GM19035 (cell line): ENCODE measurements around the gene TJP2.
A peak's percentile ranks its signal among the peaks of the same experiment; 100 is the strongest.

Experiments used
- ATAC-seq: cut with Tn5 transposase; IDR thresholded peaks from one replicate; pipeline ENCODE4 v1.9.1; 2021; ENCODE audit not compliant: unreplicated experiment

The TJP2 gene

DNA sequence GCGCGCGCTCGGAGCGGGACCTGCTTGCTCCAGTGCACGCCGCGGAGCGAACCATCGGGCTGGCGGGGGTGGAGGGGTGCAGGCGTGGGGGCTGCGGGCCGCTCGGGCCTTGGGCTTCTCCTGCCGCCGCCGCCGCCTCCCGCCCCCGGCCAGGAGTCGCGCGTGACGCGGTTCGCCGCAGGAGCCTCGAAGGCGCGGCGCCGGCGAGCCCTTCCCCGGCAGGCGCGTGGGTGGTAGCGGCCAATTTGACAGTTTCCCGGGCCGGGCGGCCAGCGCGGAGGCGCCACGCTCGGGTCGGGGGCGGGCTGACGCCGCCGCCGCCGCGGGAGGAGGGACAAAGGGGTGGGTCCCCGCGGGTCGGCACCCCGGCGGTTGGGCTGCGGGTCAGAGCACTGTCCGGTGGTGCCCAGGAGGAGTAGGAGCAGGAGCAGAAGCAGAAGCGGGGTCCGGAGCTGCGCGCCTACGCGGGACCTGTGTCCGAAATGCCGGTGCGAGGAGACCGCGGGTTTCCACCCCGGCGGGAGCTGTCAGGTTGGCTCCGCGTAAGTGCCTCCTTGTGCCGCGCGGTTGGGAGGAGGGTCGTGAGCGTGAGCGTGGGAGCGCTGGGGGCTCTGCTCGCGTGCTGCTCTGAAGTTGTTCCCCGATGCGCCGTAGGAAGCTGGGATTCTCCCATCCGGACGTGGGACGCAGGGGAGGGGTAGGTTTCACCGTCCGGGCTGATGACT is at the start of gene TJP2:
Gene TJP2, plus strand, starts transcription at position 387 of the 725 bp plus-strand sequence. Its CDS starts 96 bp downstream, at position 483.
- ATAC-seq: peak; percentile 61

GRCh38 chr9:69130456-69131441 is 43.3 kb upstream of the TJP2 start:
- ATAC-seq: no peak

GRCh38 chr9:69131682-69132081 is 42.4 kb upstream of the TJP2 start:
- ATAC-seq: no peak

DNA sequence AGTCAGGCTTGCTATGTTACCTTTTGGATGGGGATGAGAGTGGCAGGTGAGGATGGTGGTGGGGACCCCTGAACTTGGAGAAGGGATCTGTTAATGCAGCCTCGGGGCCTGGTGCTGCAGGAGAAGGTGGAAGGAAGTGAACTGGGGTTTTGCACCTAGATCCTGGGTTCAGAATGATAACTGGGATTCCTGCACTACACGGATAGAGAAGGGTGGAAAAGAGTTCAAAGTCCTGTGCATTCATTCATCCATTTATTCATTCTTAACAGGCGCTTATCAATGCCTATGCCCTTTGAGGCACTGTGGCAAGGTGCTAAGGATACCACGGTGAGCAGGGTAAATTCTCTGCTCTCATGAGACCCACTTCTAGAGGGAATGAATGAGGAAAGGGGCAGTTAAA is 41.7 kb upstream of the TJP2 start:
- no peak for ATAC-seq

DNA sequence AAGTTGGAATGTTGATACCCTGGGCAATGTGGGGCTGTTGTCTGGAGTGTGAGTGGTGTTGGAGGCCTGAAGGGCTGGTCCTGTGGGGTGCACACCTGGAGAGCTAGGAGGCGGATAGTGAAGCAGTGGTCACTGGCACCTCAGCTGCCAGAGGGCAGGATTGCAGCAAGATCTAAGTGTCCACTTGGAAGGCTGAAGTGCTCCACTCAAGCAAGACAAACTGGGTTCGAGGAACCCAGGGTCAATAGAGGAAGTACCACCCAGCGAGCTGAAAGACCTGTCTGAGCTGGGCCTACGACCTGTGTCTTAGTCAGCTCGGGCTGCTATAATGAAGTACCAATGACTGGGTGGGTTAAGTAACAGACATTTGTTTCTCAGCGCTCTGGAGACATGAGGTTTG is 39.7 kb upstream of the TJP2 start:
- no peak for ATAC-seq

DNA sequence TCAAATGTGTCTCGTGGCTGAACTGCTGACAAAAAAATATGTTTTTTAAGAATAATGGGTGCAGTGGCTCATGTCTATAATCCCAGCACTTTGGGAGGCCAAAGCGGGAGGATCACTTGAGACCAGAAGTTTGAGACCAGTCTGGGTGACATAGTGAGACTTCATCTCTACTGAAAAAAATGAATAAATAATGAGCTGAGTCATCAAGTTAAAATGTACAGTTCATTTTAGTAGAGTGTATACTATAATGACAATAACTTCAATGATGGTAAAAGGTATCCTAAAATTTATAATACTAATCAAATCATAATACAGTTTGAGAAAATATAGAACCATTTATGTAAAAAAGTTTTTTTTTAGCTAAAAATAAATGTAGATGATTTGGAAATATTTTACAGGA is 37.9 kb upstream of the TJP2 start:
- ATAC-seq: no peak

DNA sequence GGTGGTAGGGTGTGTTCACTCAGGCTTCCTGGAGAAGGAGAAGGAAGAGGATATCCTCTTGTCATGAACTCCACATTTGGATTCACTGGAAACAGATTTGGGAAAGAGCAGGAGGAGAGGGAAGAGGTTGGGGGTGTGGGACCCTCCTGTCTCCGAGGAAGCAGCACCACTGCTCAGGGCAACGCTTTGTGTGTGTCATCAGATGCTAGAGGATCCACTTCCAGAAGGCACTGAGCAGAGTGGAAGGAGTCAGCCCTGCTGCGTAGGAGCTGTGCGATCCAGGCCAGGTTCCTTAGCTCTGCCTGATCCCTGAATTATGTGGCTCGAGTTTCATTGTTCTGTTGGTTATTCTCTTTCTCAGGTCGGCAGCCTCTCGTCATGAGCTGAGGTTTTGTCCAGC is 37.3 kb upstream of the TJP2 start:
- ATAC-seq: no peak

GRCh38 chr9:69137311-69137710 is 36.8 kb upstream of the TJP2 start:
- no peak for ATAC-seq

DNA sequence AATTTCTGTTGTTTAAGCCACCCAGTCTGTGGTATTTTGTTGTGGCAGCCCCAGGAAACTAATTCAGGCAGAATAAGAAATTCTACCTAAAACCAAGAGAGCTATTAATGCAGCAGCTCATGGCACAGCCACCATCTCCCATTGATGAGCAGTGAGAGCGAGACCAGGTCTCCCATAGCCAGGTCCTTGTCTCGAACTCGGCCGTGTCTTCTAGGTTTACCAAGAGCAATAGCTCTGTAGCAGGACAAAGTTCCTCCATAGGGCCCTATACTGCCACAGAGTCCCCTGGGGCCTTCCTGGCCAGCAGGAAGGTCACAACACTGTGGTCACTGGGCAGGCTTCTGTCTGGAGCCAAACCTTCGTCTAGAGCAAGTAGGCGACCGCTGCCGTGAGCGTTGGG is 34.5 kb upstream of the TJP2 start:
- no peak for ATAC-seq

DNA sequence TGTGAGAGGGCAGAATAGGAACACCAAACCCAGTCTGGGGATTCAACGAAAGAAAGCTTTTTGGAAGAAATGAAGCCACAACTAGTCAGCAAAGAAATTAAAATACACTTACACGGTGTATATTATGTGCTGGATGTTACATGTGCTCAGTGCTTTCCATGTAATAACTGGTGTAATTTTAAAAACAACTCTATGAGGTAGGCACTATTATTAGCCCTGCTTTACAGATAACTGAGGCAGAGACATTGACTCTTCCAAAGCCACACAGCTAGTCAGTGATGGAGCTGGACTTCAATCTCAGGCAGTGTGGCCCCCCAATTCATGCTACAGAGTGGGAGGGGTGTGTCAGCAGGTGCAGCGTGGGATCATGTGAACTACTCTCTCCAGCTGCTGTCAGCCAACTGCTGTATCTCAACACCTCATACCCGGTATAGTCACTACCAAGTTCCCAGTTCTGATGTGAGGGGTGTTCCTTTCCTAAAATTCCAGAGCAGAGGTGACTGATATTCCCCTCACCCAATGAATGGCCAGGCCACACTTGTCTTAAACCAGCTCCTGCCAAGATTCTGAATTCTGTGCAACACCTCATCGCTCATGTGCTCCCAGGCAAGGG is 33.8 kb upstream of the TJP2 start:
- no peak for ATAC-seq

GRCh38 chr9:69141851-69142250 is 32.2 kb upstream of the TJP2 start:
- ATAC-seq: no peak

- ATAC-seq: no peak
Measured at GRCh38 chr9:69143291-69143690, 30.8 kb upstream of the TJP2 start.

DNA sequence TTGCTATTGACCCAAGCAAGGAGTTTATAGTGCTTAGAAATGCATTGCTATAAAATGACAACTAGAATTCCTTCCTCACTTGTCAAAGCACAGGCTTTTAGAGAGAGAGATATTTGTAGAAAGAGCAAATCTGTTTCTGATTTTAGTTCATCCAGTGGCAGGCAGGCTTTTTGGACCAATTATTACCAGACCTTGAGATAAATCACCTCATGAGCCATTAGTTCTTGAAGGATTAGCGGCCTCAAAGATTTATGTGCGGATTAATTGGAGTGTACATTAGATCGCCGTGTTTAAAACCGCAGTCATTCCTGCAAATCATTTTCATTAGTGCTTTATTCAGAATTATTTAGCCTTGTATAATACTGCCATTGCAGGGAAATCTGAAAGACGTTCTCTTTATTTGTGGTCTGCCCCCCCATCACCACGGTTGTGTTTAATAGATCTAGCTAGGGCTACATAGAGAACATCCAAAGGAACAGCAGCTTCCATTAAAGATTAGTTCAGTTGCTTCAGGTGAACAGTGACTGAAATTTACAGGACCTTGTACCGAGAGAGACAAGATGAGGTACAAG is 28.8 kb upstream of the TJP2 start:
- ATAC-seq: no peak

DNA sequence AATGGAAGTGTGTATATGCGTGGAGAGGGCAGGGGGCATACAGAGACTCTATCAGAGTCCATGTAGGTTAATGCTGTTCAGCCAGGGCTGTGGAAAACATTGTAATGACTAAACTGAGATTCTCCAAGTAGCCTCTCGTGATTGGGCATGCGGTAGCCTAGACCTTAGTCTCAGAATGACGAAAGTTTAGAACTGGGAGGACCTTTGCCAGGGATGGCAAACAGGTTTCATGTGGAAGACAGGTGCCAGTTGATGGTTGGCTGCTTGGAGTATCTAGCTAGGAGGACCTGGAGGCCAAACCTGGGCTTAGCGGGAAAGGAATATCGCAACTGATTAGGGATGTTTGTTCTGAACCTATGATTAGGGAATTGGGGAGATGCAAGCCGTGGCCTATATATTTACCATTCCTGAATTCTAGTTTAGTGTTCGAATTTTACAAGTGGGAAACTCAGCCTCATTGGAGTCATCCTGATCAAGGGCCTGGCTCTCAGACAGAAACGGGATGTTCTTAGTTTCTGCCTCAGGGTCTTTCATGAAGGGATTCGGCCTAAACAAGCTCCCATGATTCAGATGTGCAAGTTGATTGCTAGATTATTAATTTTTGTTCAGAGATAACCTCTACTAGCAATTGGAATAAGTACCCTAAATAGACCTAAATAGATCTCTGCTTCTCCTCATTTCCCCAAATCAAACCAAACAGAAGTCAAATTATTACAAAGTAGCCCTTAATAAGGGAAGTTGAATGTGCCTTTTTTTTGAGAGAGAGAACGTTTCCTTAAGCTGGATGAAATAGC is 26.8 kb upstream of the TJP2 start:
- ATAC-seq: no peak

DNA sequence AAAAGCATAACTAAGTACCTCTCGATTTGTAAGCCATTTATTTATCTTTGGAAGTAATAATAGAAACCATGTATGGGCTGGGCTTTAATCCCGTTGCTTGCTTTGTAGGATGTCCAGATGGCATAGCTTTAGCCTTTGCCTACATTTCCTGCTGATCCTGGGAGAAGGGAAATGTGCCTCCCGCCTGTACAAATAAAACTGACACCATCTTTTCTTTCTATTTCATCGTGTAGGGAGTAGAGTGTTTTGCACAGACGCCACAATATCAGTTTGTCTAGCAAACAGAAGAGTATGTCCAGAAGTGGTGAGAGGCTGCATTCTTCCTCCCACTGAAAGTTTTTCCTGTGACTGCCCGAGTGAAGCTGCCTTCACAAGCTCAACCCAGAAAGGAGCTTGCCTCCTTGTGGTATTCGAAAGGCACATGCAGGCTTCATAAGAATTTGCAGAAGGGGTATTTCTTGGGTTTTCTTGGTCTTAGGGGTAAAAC is 24.7 kb upstream of the TJP2 start:
- ATAC-seq: no peak

DNA sequence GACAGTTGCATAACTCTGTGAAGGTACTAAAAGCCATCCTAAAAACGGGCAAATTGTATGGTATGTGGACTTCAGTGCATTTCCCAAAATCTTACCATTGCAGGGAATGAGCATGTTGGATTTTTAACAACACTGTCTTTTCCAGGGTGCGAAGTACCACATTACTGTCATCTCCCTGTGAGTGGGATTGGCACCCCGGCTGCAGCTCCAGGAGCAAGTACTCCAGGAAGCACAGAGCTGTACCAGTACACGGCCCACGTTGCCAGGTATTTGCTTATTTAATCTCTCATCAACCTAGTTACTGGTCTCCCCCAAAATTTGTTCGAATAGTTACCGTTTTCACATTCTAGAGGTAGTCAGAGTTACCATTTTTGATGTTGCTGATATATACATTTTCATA is 22.6 kb upstream of the TJP2 start:
- no peak for ATAC-seq

- ATAC-seq: no peak
Measured at GRCh38 chr9:69153707-69154521, 20.2 kb upstream of the TJP2 start.

DNA sequence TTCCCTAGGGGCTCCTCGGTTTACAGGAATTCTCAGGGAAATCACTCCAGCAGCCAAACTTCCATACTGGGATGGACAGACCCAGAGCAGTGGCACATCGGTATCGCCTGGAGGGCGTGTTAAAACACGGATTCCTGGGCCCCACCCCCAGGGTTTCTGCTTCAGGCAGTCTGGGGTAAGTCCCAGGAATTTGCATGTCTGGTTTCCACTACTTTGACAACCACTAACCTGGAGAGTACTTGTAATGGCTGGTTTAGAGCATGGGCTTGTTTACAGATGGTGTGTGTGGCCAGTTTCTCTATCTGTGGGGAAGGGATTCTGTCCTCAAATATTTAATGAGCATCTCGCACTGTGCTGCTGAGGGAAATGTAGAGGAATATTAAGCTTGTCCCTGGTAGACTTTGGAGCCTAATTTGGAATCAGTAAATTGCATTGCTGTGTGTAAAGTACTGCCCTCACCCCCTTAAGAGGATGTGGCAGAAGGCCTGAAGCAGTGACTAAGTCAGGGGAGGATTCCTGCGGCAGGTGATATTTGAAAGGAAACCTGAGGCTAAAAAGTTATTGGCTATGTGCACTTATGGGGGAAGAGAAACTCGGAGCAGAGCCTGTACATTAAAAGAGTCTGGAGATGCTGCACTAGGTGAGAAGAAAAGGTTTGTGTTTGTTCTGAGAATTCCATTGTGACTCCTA is 18.6 kb upstream of the TJP2 start:
- ATAC-seq: peak; percentile 97
